Cardiac atrium fibroblast (primary cell): Measurements from ENCODE around the gene TMED10. TPM values are rescaled to one million over a fixed set of nuclear protein-coding genes. Genes with fewer than 3 reads are reported as not detected.

ENCODE experiments used
- total RNA-seq: library from RNA; depleted of rRNA; stranded (reverse); fragments of >200 nt; gene quantifications from 2 replicates; pipeline ENCODE4 v1.2.3, GENCODE V29; 2015

Gene TMED10
- 327 and 330 TPM in 2 replicates for total RNA-seq

DNA sequence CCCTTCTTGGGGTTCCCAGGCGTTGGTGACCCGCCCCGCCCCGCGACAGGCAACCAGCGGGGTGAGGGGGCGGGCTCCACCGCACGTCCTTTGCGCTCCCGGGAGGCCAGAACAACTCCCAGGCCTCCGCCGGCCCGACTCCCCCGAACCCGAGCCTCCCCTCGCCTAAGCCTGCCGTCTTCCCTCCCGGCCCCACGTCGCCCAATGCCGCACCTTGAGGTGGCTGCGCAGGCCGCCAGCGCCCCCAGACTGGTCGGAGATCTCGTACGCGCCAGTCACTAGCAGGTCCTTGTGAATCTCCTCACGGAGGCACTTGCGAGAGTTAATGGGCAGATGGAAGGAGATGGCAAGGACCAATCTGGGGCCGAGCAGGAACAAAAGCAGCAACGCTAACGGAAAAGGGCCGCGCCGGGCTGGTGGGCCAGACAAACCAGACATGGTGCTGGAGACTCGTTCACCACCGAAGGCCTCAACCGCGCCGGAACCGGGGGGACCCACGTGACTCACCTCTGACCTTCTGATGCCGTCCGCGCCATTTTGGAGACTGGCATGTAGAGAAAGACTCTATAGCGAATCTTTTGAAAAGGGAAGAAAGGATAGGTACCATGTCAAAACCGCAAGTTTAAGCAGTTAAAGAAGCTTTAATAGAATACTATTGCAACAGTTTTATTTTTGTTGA is at the start of gene TMED10:
Gene TMED10 (minus strand): TSS at position 471 of the 679 bp plus-strand sequence. CDS start 33 bp downstream, at position 438.

DNA sequence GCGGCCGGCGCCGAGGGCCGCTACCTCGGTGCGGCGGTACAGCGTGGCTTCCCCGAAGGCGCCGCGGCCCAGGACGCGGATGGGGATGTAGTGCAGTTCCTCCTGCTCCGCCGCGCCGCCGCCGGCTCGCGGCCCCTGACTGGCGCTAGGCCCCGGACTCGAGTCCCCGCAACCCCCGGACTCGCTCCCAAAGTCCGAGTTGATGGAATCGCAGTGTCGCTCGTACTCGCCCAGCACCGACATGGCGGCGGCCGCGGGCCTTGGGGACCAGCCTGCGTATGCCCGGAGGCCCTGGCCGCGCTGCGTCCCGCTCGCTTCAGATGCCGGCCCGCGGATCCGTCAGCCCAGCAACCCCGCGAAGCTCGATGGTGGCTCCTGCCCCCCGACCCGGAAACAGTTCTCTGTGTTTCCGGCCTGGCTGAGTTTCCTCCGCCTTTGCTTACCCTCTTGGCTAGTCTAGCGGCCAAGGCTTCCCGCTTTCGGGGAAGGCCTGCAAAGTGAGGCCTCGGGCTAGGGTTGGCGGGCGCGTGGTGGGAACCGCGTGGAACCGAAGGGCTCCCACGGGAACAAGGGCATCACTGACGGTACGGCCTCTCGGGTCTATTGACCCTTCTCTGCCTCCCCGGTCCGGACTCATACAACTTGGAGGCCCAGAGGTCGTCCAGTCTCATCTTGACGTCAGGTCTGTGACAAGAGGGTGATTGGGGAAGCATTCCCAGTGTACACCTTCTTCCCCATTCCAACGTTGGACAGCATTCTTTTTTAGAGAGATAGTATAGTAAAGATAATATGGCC is 49.5 kb downstream of the TMED10 start, which contains the start of gene NEK9:
Gene NEK9 (minus strand): TSS at position 370 of the 795 bp plus-strand sequence. CDS start 127 bp downstream, at position 243.

Other genes with a start within 250 kb of the TMED10 start
- 12.8 and 43.1 TPM in 2 replicates for gene PGF, start 221.0 kb downstream of the TMED10 start, total RNA-seq
- 25.1 and 35.5 TPM in 2 replicates for gene EIF2B2, start 173.7 kb downstream of the TMED10 start, total RNA-seq
- gene MLH3, start 125.1 kb downstream of the TMED10 start, total RNA-seq, result 9.0 and 20.7 TPM in 2 replicates
- 1.3 and 2.5 TPM in 2 replicates for gene ACYP1, start 112.6 kb downstream of the TMED10 start, total RNA-seq
- not detected in 2 replicates for gene ZC2HC1C, start 107.0 kb downstream of the TMED10 start, total RNA-seq
- 11.4 and 15.4 TPM in 2 replicates for gene NEK9, start 49.6 kb downstream of the TMED10 start, total RNA-seq
- gene FOS, start 102.2 kb upstream of the TMED10 start, total RNA-seq, result 218 and 611 TPM in 2 replicates